ENCODE results near the gene PRAMEF12.
"Not testable (repeated sequence)": the region's sequence is repeated elsewhere in the genome, so short reads cannot be mapped to it uniquely, and the experiment has no call there.

Gene PRAMEF12

GRCh38 chr1:12771186-12771585 is 2.4 kb upstream of the PRAMEF12 start:
- no peak for DNase-seq (ENCODE audit: low spot score)

GRCh38 chr1:12772520-12772919 is 1.0 kb upstream of the PRAMEF12 start:
- DNase-seq (ENCODE audit: low spot score), result peak; percentile 2

- DNase-seq (ENCODE audit: low spot score), result peak; percentile 2
These were observed 1.3 kb downstream of the PRAMEF12 start for GRCh38 chr1:12774801-12775345.

- DNase-seq (ENCODE audit: low spot score), result peak; percentile 3
These were observed 1.9 kb downstream of the PRAMEF12 start for GRCh38 chr1:12775443-12775842.

- DNase-seq (ENCODE audit: low spot score), result peak; percentile 2
These were observed 3.4 kb downstream of the PRAMEF12 start for GRCh38 chr1:12776801-12777557.

GRCh38 chr1:12778061-12778460 is 4.5 kb downstream of the PRAMEF12 start:
- DNase-seq (ENCODE audit: low spot score), result peak; percentile 3

- peak; percentile 29 for DNase-seq (ENCODE audit: low spot score)
These were observed 5.4 kb downstream of the PRAMEF12 start for GRCh38 chr1:12778907-12779306.

- not testable (repeated sequence) for DNase-seq (ENCODE audit: low spot score)
These were observed 8.0 kb downstream of the PRAMEF12 start for GRCh38 chr1:12781488-12781887.

GRCh38 chr1:12783783-12784182 is 10.2 kb downstream of the PRAMEF12 start:
- DNase-seq (ENCODE audit: low spot score), result not testable (repeated sequence)

- DNase-seq (ENCODE audit: low spot score), result not testable (repeated sequence)
These were observed 11.2 kb downstream of the PRAMEF12 start for GRCh38 chr1:12784729-12785128.

GRCh38 chr1:12791097-12791496 is 17.6 kb downstream of the PRAMEF12 start, which contains the start of gene PRAMEF1:
Gene PRAMEF1 (plus strand): TSS chr1:12791397. CDS start chr1:12793228, 1,831 bp downstream.
- DNase-seq (ENCODE audit: low spot score), result not testable (repeated sequence)

GRCh38 chr1:12798911-12799310 is 25.4 kb downstream of the PRAMEF12 start:
- peak; percentile 29 for DNase-seq (ENCODE audit: low spot score)

- DNase-seq (ENCODE audit: low spot score), result no peak
These were observed 26.2 kb downstream of the PRAMEF12 start for GRCh38 chr1:12799730-12800129.

GRCh38 chr1:12809933-12810332 is 36.4 kb downstream of the PRAMEF12 start:
- DNase-seq (ENCODE audit: low spot score), result no peak

- DNase-seq (ENCODE audit: low spot score), result peak; percentile 48
These were observed 37.3 kb downstream of the PRAMEF12 start for GRCh38 chr1:12810691-12811408.

GRCh38 chr1:12811409-12811784 is 37.9 kb downstream of the PRAMEF12 start:
- no peak for DNase-seq (ENCODE audit: low spot score)

GRCh38 chr1:12819061-12819460 is 45.5 kb downstream of the PRAMEF12 start:
- DNase-seq (ENCODE audit: low spot score), result not testable (repeated sequence)
